ENCODE measurements around the gene GALNT9.

Gene GALNT9

DNA sequence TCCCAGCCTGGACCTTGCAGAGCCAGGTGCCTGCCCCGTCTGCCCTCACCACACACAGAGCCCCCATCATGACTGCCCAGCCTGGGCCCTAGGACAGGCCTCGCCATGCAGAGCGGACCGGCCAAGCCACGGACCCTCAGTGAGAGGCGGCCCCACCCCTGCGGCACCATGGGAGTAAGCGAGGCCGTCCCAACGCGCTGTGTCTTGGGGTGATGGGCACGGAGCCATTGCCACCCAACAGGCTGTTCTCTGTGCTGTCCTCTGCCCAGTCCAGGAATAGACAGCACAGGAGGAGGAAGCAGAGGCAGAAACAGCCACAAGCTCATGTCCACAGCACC lies 39.2 kb downstream of the GALNT9 start:
- no peak for TF ChIP-seq ZC3H10 (CRISPR knock-in tag; IDR thresholded peaks at IDR 0.05)
- no peak for ATAC-seq

DNA sequence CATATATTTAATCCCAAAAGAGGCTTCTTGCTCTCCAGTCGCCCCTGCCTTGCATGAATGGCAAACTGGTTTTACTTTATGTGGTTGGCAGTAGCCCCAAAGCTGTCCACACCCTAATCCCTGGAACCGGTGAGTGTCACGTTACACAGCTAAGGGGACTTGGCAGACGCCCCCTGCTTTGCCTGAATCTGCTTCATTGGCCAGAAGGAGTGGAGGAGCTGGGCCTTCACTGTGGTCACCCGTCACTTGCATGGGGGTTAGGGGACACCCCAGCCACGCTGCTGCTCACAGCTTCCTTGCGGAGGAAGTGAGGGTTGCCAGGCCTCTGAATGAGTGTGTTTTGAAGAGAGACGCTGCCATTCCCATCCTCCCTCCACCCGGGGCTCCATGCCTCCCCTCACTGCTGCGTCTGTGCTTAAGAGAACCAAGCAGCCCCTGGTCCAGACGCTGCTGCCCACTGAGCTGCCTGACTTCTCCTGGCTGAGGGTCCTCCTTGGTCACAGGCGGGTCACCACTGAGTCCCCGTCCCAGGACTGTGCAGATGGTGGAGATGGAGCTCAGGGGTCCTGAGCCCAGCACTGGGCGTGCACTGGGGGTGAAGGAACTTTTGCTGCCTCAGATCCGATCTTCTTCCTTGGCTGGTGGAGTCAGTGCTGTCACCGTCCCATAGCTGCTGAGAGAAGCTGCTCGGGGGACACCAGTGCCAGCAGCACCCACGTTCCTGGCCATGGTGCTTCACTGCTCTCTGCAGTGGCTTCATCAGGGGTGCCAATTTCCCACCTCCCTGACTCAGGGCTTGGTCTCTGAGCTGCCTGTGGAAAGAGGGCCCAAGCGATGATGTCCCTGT lies 39.8 kb downstream of the GALNT9 start:
- no peak for ATAC-seq
- TF ChIP-seq SNAI2 (CRISPR knock-in tag; IDR thresholded peaks at IDR 0.05): no peak
- no peak for TF ChIP-seq ARNTL (CRISPR knock-in tag; IDR thresholded peaks at IDR 0.05; ENCODE audit: borderline replicate concordance, low read depth)
- TF ChIP-seq, protein P1, sequence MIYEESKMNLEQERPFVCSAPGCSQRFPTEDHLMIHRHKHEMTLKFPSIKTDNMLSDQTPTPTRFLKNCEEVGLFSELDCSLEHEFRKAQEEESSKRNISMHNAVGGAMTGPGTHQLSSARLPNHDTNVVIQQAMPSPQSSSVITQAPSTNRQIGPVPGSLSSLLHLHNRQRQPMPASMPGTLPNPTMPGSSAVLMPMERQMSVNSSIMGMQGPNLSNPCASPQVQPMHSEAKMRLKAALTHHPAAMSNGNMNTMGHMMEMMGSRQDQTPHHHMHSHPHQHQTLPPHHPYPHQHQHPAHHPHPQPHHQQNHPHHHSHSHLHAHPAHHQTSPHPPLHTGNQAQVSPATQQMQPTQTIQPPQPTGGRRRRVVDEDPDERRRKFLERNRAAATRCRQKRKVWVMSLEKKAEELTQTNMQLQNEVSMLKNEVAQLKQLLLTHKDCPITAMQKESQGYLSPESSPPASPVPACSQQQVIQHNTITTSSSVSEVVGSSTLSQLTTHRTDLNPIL (CRISPR knock-in tag; IDR thresholded peaks at IDR 0.05; ENCODE audit: low read depth): no peak
- TF ChIP-seq GLIS3 (CRISPR knock-in tag; IDR thresholded peaks at IDR 0.05): no peak
- no peak for TF ChIP-seq TCF4 (CRISPR knock-in tag; IDR thresholded peaks at IDR 0.05; ENCODE audit: borderline replicate concordance)
- TF ChIP-seq, protein P2, sequence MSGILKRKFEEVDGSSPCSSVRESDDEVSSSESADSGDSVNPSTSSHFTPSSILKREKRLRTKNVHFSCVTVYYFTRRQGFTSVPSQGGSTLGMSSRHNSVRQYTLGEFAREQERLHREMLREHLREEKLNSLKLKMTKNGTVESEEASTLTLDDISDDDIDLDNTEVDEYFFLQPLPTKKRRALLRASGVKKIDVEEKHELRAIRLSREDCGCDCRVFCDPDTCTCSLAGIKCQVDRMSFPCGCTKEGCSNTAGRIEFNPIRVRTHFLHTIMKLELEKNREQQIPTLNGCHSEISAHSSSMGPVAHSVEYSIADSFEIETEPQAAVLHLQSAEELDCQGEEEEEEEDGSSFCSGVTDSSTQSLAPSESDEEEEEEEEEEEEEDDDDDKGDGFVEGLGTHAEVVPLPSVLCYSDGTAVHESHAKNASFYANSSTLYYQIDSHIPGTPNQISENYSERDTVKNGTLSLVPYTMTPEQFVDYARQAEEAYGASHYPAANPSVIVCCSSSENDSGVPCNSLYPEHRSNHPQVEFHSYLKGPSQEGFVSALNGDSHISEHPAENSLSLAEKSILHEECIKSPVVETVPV (CRISPR knock-in tag; IDR thresholded peaks at IDR 0.05): no peak
- no peak for TF ChIP-seq PPARA (CRISPR knock-in tag; IDR thresholded peaks at IDR 0.05; ENCODE audit: borderline replicate concordance)
- TF ChIP-seq ZFP30 (CRISPR knock-in tag; IDR thresholded peaks at IDR 0.05): no peak
- TF ChIP-seq, protein P3, sequence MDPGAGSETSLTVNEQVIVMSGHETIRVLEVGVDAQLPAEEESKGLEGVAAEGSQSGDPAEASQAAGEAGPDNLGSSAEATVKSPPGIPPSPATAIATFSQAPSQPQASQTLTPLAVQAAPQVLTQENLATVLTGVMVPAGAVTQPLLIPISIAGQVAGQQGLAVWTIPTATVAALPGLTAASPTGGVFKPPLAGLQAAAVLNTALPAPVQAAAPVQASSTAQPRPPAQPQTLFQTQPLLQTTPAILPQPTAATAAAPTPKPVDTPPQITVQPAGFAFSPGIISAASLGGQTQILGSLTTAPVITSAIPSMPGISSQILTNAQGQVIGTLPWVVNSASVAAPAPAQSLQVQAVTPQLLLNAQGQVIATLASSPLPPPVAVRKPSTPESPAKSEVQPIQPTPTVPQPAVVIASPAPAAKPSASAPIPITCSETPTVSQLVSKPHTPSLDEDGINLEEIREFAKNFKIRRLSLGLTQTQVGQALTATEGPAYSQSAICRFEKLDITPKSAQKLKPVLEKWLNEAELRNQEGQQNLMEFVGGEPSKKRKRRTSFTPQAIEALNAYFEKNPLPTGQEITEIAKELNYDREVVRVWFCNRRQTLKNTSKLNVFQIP (CRISPR knock-in tag; IDR thresholded peaks at IDR 0.05; ENCODE audit: borderline replicate concordance, low read depth): no peak
- TF ChIP-seq ZC3H10 (CRISPR knock-in tag; IDR thresholded peaks at IDR 0.05): no peak
- TF ChIP-seq, protein P4, sequence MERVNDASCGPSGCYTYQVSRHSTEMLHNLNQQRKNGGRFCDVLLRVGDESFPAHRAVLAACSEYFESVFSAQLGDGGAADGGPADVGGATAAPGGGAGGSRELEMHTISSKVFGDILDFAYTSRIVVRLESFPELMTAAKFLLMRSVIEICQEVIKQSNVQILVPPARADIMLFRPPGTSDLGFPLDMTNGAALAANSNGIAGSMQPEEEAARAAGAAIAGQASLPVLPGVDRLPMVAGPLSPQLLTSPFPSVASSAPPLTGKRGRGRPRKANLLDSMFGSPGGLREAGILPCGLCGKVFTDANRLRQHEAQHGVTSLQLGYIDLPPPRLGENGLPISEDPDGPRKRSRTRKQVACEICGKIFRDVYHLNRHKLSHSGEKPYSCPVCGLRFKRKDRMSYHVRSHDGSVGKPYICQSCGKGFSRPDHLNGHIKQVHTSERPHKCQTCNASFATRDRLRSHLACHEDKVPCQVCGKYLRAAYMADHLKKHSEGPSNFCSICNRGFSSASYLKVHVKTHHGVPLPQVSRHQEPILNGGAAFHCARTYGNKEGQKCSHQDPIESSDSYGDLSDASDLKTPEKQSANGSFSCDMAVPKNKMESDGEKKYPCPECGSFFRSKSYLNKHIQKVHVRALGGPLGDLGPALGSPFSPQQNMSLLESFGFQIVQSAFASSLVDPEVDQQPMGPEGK (CRISPR knock-in tag; IDR thresholded peaks at IDR 0.05; ENCODE audit: borderline replicate concordance): no peak
- TF ChIP-seq ISL1 (CRISPR knock-in tag; IDR thresholded peaks at IDR 0.05): no peak
- no peak for TF ChIP-seq ZNF565 (CRISPR knock-in tag; conservative IDR thresholded peaks at IDR 0.05; ENCODE audit: low read depth)
- no peak for TF ChIP-seq ZFP3 (CRISPR knock-in tag; IDR thresholded peaks at IDR 0.05)
- TF ChIP-seq ZNF70 (CRISPR knock-in tag; IDR thresholded peaks at IDR 0.05): no peak
- TF ChIP-seq, protein P5, sequence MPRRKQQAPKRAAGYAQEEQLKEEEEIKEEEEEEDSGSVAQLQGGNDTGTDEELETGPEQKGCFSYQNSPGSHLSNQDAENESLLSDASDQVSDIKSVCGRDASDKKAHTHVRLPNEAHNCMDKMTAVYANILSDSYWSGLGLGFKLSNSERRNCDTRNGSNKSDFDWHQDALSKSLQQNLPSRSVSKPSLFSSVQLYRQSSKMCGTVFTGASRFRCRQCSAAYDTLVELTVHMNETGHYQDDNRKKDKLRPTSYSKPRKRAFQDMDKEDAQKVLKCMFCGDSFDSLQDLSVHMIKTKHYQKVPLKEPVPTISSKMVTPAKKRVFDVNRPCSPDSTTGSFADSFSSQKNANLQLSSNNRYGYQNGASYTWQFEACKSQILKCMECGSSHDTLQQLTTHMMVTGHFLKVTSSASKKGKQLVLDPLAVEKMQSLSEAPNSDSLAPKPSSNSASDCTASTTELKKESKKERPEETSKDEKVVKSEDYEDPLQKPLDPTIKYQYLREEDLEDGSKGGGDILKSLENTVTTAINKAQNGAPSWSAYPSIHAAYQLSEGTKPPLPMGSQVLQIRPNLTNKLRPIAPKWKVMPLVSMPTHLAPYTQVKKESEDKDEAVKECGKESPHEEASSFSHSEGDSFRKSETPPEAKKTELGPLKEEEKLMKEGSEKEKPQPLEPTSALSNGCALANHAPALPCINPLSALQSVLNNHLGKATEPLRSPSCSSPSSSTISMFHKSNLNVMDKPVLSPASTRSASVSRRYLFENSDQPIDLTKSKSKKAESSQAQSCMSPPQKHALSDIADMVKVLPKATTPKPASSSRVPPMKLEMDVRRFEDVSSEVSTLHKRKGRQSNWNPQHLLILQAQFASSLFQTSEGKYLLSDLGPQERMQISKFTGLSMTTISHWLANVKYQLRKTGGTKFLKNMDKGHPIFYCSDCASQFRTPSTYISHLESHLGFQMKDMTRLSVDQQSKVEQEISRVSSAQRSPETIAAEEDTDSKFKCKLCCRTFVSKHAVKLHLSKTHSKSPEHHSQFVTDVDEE (CRISPR knock-in tag; IDR thresholded peaks at IDR 0.05): no peak
- TF ChIP-seq TOX (CRISPR knock-in tag; IDR thresholded peaks at IDR 0.05; ENCODE audit: borderline replicate concordance): no peak
- no peak for TF ChIP-seq ESRRG (CRISPR knock-in tag; IDR thresholded peaks at IDR 0.05)
- no peak for TF ChIP-seq BACH2 (CRISPR knock-in tag; IDR thresholded peaks at IDR 0.05; ENCODE audit: borderline replicate concordance)

DNA sequence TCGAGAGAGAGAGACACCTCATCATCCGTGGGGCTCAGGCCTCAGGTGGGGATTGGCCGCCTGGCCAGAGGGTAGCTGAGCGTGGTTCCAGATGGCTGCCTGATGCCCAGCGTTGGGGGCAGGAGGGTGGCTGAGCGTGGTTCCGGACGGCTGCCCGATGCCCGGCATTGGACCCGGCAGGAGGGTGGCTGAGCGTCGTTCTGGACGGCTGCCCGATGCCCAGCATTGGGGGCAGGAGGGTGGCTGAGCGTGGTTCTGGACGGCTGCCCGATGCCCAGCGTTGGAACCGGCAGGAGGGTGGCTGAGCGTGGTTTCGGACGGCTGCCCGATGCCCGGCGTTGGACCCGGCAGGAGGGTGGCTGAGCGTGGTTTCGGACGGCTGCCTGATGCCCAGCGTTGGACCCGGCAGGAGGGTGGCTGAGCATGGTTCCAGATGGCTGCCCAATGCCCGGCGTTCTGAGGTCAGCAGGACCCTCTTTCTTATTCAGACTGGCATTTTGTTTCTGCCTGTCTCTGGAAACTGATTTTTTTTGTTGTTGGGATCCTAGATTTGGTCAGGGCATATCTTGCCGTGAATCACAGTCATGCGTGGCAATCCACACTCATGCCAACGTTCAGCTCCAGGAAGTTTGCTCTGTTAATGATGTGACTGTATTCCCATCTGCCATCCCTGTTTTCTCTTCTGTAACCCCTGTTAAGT lies 40.7 kb downstream of the GALNT9 start:
- ATAC-seq: no peak
- TF ChIP-seq ZFP30 (CRISPR knock-in tag; IDR thresholded peaks at IDR 0.05) (no peak), GLIS3 (CRISPR knock-in tag; IDR thresholded peaks at IDR 0.05) (no peak), TOX (CRISPR knock-in tag; IDR thresholded peaks at IDR 0.05; ENCODE audit: borderline replicate concordance) (no peak), PPARA (CRISPR knock-in tag; IDR thresholded peaks at IDR 0.05; ENCODE audit: borderline replicate concordance) (no peak)
- TF ChIP-seq, protein P3 (CRISPR knock-in tag; IDR thresholded peaks at IDR 0.05; ENCODE audit: borderline replicate concordance, low read depth): no peak
